Measurements from ENCODE around the gene CST9. TPM values are rescaled to one million over a fixed set of nuclear protein-coding genes. Genes with fewer than 3 reads are reported as not detected.

Gene CST9
- total and polyA plus RNA-seq, 2 of the 8 experiments (the other 6 are each of a cell fraction or from before 2014, with no cell fraction given): 0.05 to 0.19 TPM

- Histone ChIP-seq H4K5ac (ENCODE audit: insufficient read length, low read depth, low read length) (no peak overlapping the region), H3K27ac (ENCODE audit: low read depth, low read length) (no peak overlapping the region), H4K20me1 (replicated peaks in 1 of 2; ENCODE audit: control insufficient read depth in 1 of 2, insufficient read depth in 2 of 2, low read length in 2 of 2) (no peaks in the 10 kb centered on the region), H3K14ac (ENCODE audit: insufficient read length) (no peak overlapping the region), H2AK5ac (ENCODE audit: low read depth, low read length) (no peak overlapping the region), H3K4me3 (ENCODE audit: extremely low read depth in 1 of 4, insufficient read depth in 2 of 4, low read depth in 3 of 4, low read length in 4 of 4) (no peak overlapping the region), H3K9me3 (ENCODE audit: insufficient read depth in 2 of 2, low read depth in 1 of 2, low read length in 1 of 2) (no peaks in the 10 kb centered on the region), H2BK12ac (ENCODE audit: low read depth, low read length) (no peak overlapping the region), H3K4me1 (replicated peaks in 1 of 4; ENCODE audit: control insufficient read depth in 3 of 4, insufficient read depth in 4 of 4, low read length in 3 of 4) (no peaks in the 10 kb centered on the region; a peak in 1 of 7 replicates), H3K18ac (ENCODE audit: extremely low read depth, low read length) (no peak overlapping the region), H3K4me2 (ENCODE audit: insufficient read depth in 1 of 2, low read depth in 2 of 2, low read length in 2 of 2) (no peak overlapping the region), H3K9ac (replicated peaks in 1 of 4; ENCODE audit: extremely low read depth in 1 of 4, low read depth in 3 of 4, low read length in 3 of 4) (no peak overlapping the region), H3K56ac (replicated peaks; ENCODE audit: insufficient read length, low read depth, low read length) (no peak overlapping the region), H4K8ac (ENCODE audit: extremely low read depth, insufficient read depth, low read length) (no peak overlapping the region; the same call in 1 of the 2 replicates), H3K79me1 (ENCODE audit: low read depth, low read length) (no peaks in the 10 kb centered on the region), H2BK5ac (ENCODE audit: low read depth, low read length) (no peak overlapping the region), H3K36me3 (ENCODE audit: control insufficient read depth in 2 of 4, insufficient read depth in 4 of 4, low read length in 3 of 4) (no peaks in the 10 kb centered on the region), H2BK120ac (replicated peaks; ENCODE audit: low read depth, low read length) (no peak overlapping the region), H3K4ac (replicated peaks; ENCODE audit: insufficient read length, low read depth, low read length) (no peak overlapping the region), H3K27me3 (replicated peaks in 1 of 4; ENCODE audit: control insufficient read depth in 3 of 4, extremely low read depth in 1 of 4, insufficient read depth in 3 of 4, low read length in 3 of 4) (no peaks in the 10 kb centered on the region), H3K23ac (ENCODE audit: insufficient read length) (no peak overlapping the region), H3K23me2 (ENCODE audit: low read depth, low read length) (no peaks in the 10 kb centered on the region), H4K91ac (replicated peaks; ENCODE audit: insufficient read length, low read length) (no peak overlapping the region), H2AFZ (ENCODE audit: low read length) (no peak overlapping the region), H3K79me2 (ENCODE audit: control insufficient read depth in 1 of 2, insufficient read depth in 2 of 2, low read length in 2 of 2) (no peaks in the 10 kb centered on the region), H2BK20ac (ENCODE audit: low read length) (no peak overlapping the region), H2BK15ac (ENCODE audit: low read length) (no peak overlapping the region)
- FAIRE-seq (no peak), DNase-seq (ENCODE audit: low read depth in 1 of 2, low spot score in 2 of 2) (no peak)
- CTCF ChIA-PET (ENCODE audit: partially characterized antibody): interaction anchor here (0.6 to 1.9 kb wide), 4 partner anchors 34 to 128 kb away, joined by 3 to 5 read pairs (median 4); no protein-coding TSS in a partner anchor
- WGBS, 2 experiments (ENCODE audit: extremely low coverage in 1 of 2, insufficient coverage in 1 of 2, insufficient read length in 1 of 2, insufficient replicate concordance in 2 of 2, low coverage in 1 of 2, low lambda C conversion rate in 2 of 2, missing lambda C conversion rate in 1 of 2): 95% methylated on average over 2 of the region's 2 CpGs; no CpG with 5 or more reads in 1 of the 2 experiments
- no peak for TF ChIP-seq TBP (IDR thresholded peaks at IDR 0.05; ENCODE audit: low read depth, low read length)
- no peak for TF ChIP-seq MAX (IDR thresholded peaks at IDR 0.05)
- no peak for TF ChIP-seq GABPA (IDR thresholded peaks at IDR 0.05; ENCODE audit: borderline replicate concordance, insufficient read depth, low read length)
- no peak for TF ChIP-seq EZH2 (IDR thresholded peaks at IDR 0.05; ENCODE audit: low read depth, low read length, severe bottlenecking)
- no peak for TF ChIP-seq TAF1 (IDR thresholded peaks at IDR 0.05; ENCODE audit: low read depth, low read length)
- no peak for TF ChIP-seq BACH1 (IDR thresholded peaks at IDR 0.05; ENCODE audit: low read length)
- TF ChIP-seq GTF2F1 (IDR thresholded peaks at IDR 0.05; ENCODE audit: borderline replicate concordance, low read depth, low read length): no peak
- TF ChIP-seq ZNF274 (IDR thresholded peaks at IDR 0.05; ENCODE audit: borderline replicate concordance, extremely low read depth, low read length): no peak
- no peak for TF ChIP-seq RXRA (IDR thresholded peaks at IDR 0.05; ENCODE audit: insufficient read depth, low read depth, low read length)
- TF ChIP-seq EGR1 (IDR thresholded peaks at IDR 0.05; ENCODE audit: borderline replicate concordance, low read depth, low read length): no peak
- POLR2A ChIA-PET (ENCODE audit: partially characterized antibody): no interaction called here
These were observed 35.4 kb downstream of the CST9 start for GRCh38 chr20:23570178-23570760.
